Choroid plexus epithelial cell (primary cell): ENCODE results near the gene CD3G.
"Not testable (repeated sequence)": the region's sequence is repeated elsewhere in the genome, so short reads cannot be mapped to it uniquely, and the experiment has no call there.

Experiments used
- DNase-seq: peaks from one replicate; pipeline ENCODE4 v3.0.0-alpha.2; 2010; ENCODE audit warnings: low read depth
- H3K4me3 ChIP-seq: 2 replicates; pipeline ENCODE4 v1.5.1; 2011; ENCODE audit warnings: low read depth, mild to moderate bottlenecking, control low read depth, low read length, moderate library complexity
- TF ChIP-seq, protein P1 (sequence below): conservative IDR thresholded peaks from 2 replicates; pipeline ENCODE4 v1.5.1; 2011; ENCODE audit warnings: low read depth, mild to moderate bottlenecking, control low read depth, inconsistent platforms, low read length, moderate library complexity

Gene CD3G

GRCh38 chr11:118305726-118306125 lies 38.4 kb upstream of the CD3G start:
- no peak for DNase-seq
- no peak overlapping the region for H3K4me3 ChIP-seq
- TF ChIP-seq, protein P1, sequence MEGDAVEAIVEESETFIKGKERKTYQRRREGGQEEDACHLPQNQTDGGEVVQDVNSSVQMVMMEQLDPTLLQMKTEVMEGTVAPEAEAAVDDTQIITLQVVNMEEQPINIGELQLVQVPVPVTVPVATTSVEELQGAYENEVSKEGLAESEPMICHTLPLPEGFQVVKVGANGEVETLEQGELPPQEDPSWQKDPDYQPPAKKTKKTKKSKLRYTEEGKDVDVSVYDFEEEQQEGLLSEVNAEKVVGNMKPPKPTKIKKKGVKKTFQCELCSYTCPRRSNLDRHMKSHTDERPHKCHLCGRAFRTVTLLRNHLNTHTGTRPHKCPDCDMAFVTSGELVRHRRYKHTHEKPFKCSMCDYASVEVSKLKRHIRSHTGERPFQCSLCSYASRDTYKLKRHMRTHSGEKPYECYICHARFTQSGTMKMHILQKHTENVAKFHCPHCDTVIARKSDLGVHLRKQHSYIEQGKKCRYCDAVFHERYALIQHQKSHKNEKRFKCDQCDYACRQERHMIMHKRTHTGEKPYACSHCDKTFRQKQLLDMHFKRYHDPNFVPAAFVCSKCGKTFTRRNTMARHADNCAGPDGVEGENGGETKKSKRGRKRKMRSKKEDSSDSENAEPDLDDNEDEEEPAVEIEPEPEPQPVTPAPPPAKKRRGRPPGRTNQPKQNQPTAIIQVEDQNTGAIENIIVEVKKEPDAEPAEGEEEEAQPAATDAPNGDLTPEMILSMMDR = no peak

DNA sequence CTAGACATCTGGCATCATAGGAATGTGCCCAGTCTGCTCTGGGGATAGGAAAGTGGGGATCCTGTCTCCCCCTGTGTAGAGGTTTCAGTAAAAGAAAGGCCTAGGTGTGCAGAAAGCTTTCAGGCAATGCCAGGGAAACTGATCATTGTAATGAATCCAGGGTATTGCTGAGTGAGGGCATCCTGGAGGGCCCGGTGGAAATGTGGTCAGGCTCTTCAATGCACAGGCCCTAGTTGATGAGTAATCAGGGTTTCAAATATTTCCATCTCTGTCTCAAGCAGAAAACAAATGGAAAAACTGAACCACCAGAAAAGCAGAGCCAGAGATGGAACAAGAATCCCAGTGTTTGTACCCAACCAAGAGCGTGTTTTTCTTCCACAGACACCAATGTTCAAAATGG lies 37.6 kb upstream of the CD3G start:
- no peak for DNase-seq
- TF ChIP-seq, protein P1 = no peak
- H3K4me3 ChIP-seq = no peak overlapping the region

DNA sequence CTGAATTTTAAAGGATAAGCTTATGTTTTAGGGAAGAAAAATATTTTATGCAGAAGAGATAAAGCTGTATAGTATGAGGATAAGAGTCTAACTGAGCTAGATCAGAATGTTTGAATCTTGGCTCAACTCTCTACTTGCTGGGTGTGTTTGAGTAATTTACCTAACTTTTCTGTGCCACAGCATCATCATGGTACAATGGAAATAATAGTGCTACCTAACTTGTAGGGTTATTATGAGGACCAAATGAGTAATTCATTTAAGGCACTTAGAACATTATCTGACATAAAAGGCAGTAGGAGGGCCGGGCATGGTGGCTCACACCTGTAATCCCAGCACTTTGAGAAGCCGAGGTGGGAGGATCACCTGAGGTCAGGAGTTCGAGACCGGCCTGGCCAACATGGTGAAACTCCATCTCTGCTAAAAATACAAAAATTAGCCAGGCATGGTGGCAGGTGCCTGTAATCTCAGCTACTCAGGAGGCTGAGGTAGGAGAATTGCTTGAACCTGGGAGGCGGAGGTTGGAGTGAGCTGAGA lies 35.1 kb upstream of the CD3G start:
- DNase-seq, H3K4me3 ChIP-seq: not testable (repeated sequence)

DNA sequence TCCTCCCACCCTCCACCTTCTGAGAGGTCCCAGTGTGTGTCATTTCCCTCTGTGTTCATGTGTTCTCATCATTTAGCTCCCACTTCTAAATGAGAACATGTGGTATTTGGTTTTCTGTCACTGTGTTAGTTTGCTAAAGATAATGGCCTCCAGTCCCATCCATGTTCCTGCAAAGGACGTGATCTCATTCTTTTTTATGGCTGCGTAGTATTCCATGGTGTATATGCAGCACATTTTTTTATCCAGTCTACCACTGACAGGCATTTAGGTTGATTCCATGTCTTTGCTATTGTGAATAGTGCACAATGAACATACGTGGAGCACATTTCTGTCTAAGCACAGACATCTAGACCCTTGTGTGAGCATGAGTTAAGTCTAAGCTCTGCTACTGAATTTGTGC lies 33.9 kb upstream of the CD3G start:
- H3K4me3 ChIP-seq = no peak overlapping the region
- DNase-seq = no peak
- TF ChIP-seq, protein P1 = no peak

DNA sequence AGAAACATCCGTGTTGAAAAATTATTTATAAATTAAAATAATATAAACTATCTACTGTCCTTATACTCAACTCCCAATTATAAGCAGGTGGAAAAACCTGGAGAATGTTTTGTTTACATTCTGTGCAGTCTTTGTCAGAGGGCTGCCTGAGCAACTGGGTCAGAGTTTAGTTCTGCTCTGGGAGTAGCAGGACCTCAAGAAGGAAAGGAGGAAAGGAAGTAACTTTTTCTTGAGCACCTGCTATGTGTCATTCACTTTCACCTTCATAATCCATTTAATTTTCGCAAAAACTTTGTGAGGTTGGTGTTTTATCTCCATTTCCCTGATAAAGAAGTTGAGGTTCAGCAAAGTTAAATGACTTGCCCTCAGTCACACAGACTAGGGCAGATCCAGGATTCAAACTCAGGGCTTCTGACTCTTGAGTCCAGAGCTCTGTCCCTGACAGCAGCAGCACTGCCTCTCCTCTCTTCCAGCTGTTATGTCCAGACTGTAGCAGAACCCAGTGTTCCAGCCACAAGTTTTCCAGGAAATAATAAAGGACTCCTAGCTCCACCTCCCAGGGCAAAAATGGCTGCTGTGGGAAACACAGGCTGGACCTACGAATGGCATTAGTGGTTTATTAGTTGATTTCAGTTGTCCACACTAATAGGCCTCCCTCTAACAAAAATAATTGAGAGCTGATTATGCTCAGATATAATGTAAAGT lies 33.2 kb upstream of the CD3G start:
- H3K4me3 ChIP-seq = no peak overlapping the region
- TF ChIP-seq, protein P1 = no peak
- DNase-seq = no peak

GRCh38 chr11:118311518-118311917 lies 32.6 kb upstream of the CD3G start:
- no peak for DNase-seq
- TF ChIP-seq, protein P1 = no peak
- no peak overlapping the region for H3K4me3 ChIP-seq

- H3K4me3 ChIP-seq = no peak overlapping the region
- DNase-seq = no peak
These were observed 31.8 kb upstream of the CD3G start for GRCh38 chr11:118312328-118312727.

More at GRCh38 chr11:118312328-118312727, 31.8 kb upstream of the CD3G start:
- TF ChIP-seq, protein P1 = no peak
